GM12875 (cell line): ENCODE data around the gene COL16A1.
A peak's percentile ranks its signal among the peaks of the same experiment; 100 is the strongest.

Source experiments
- H3K4me3 ChIP-seq: one replicate; pipeline ENCODE4 v1.5.1; 2011; ENCODE audit warnings: low read depth, low read length, control low read depth
- TF ChIP-seq, protein P1 (sequence below): IDR thresholded peaks from 2 replicates; pipeline ENCODE4 v1.5.1; 2011; ENCODE audit warnings: low read depth, mild to moderate bottlenecking, control low read depth, inconsistent platforms, low read length, moderate library complexity, borderline replicate concordance; ENCODE audit not compliant: insufficient read depth

Gene COL16A1

GRCh38 chr1:31637915-31638673 is 65.7 kb downstream of the COL16A1 start:
- H3K4me3 ChIP-seq, result no peak overlapping the region
- TF ChIP-seq, protein P1, sequence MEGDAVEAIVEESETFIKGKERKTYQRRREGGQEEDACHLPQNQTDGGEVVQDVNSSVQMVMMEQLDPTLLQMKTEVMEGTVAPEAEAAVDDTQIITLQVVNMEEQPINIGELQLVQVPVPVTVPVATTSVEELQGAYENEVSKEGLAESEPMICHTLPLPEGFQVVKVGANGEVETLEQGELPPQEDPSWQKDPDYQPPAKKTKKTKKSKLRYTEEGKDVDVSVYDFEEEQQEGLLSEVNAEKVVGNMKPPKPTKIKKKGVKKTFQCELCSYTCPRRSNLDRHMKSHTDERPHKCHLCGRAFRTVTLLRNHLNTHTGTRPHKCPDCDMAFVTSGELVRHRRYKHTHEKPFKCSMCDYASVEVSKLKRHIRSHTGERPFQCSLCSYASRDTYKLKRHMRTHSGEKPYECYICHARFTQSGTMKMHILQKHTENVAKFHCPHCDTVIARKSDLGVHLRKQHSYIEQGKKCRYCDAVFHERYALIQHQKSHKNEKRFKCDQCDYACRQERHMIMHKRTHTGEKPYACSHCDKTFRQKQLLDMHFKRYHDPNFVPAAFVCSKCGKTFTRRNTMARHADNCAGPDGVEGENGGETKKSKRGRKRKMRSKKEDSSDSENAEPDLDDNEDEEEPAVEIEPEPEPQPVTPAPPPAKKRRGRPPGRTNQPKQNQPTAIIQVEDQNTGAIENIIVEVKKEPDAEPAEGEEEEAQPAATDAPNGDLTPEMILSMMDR, result no peak

GRCh38 chr1:31633117-31633516 is 70.7 kb downstream of the COL16A1 start:
- no peak overlapping the region for H3K4me3 ChIP-seq
- TF ChIP-seq, protein P1, result peak; percentile 58

DNA sequence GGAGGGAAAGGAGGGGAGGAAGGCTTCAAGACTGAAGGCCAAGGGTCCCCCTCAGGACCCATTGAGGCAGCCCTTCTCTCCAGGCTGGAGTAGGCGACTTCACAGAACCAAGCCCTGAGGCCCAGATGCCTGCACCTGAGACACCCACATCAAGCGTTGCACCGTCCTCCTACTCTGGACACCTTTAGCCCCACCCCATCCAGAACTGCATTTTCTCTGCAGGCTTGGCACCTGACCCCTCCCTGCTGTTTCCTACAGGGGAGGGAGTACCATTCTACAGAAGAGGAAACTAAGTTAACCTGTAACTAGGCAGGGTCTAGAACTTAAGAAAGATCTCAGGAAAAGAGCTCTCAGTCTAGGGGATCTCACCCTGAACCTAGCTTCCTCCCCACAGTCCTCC is 71.2 kb downstream of the COL16A1 start:
- TF ChIP-seq, protein P1, result no peak
- no peak overlapping the region for H3K4me3 ChIP-seq

DNA sequence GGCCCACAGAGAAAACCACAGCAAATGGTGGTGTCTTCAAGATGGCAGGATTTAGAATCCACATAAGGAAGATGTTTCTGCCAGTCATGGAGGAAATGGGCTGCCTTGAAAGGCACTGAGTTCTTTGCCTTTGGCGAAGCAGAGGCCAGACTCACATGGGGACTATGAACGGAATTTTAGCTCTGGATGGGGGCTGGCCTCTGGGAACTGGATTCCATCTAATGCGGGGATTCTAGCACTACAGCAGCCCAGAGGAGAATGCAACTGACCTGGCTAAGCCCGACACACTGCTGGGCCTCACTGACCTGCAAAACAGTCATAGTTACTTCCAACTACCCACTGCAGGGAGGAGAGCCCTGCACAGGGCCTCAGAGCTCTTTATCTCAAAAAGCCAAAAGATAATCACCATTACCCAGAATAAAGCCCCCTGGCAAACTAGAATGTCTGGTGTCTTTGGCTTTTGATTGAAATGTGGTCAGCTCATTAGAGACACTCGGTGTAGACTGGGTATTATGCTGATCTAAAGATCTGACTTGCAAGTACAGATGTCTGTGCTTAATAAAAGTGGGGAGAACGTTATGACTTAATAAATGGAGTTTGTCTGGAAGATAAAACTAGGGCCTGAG is 74.8 kb downstream of the COL16A1 start:
- TF ChIP-seq, protein P1, result no peak
- H3K4me3 ChIP-seq, result no peak overlapping the region

GRCh38 chr1:31627930-31628559 is 75.8 kb downstream of the COL16A1 start:
- TF ChIP-seq, protein P1, result no peak
- H3K4me3 ChIP-seq, result no peak overlapping the region

DNA sequence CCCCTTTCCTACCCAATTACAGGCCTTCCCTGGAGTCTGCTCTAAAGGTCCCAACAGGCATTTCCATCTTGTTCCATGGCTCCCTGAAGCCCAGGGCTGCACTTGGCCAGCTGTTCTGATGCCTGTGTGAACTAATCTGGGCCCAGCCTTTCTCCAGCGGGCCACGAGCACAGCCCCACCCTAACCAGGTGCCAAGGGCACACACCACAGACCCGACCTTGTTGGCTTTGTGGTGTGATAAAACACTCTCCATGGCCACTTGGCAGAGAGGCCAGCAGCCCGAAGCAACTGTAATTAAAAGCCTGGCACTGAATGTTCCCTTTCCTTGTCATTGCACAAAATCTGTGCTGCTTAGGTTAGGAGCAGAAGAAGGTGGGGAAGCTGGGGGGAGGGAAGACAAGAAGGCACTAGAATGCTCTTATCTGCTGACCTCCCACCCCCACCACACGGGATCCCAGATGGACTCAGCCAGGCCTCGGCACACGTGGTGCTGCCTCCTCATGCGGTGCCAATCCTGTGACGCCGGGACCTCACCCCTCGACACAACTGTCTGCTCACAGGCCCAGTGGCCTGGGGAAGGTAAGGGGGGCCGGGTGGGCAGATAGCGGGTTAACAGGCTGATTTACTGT is 76.4 kb downstream of the COL16A1 start:
- TF ChIP-seq, protein P1, result no peak
- H3K4me3 ChIP-seq, result no peak overlapping the region
